ENCODE data around the gene GEN1.

The GEN1 gene

GRCh38 chr2:17736989-17737388 is 16.9 kb upstream of the GEN1 start:
- H3K4me3 ChIP-seq (ENCODE audit: low read depth, low read length), result no peak overlapping the region
- TF ChIP-seq CTCF (IDR thresholded peaks at IDR 0.05; ENCODE audit: borderline replicate concordance, insufficient read depth, low read depth, low read length), result no peak

GRCh38 chr2:17740203-17740602 is 13.7 kb upstream of the GEN1 start:
- no peak for TF ChIP-seq CTCF (IDR thresholded peaks at IDR 0.05; ENCODE audit: borderline replicate concordance, insufficient read depth, low read depth, low read length)
- no peak overlapping the region for H3K4me3 ChIP-seq (ENCODE audit: low read depth, low read length)

- H3K4me3 ChIP-seq (ENCODE audit: low read depth, low read length), result no peak overlapping the region
- no peak for TF ChIP-seq CTCF (IDR thresholded peaks at IDR 0.05; ENCODE audit: borderline replicate concordance, insufficient read depth, low read depth, low read length)
Measured at GRCh38 chr2:17747684-17748452, 6.1 kb upstream of the GEN1 start.

- no peak for TF ChIP-seq CTCF (IDR thresholded peaks at IDR 0.05; ENCODE audit: borderline replicate concordance, insufficient read depth, low read depth, low read length)
- H3K4me3 ChIP-seq (ENCODE audit: low read depth, low read length), result no peak overlapping the region
Measured at GRCh38 chr2:17748745-17749144, 5.2 kb upstream of the GEN1 start.

- no peak for TF ChIP-seq CTCF (IDR thresholded peaks at IDR 0.05; ENCODE audit: borderline replicate concordance, insufficient read depth, low read depth, low read length)
- no peak overlapping the region for H3K4me3 ChIP-seq (ENCODE audit: low read depth, low read length)
Measured at GRCh38 chr2:17749753-17750438, 4.0 kb upstream of the GEN1 start.

- H3K4me3 ChIP-seq (ENCODE audit: low read depth, low read length), result peak overlapping the region; percentile 64
- no peak for TF ChIP-seq CTCF (IDR thresholded peaks at IDR 0.05; ENCODE audit: borderline replicate concordance, insufficient read depth, low read depth, low read length)
Measured at GRCh38 chr2:17752246-17752645, 1.7 kb upstream of the GEN1 start.

Measured in GM12875 (cell line).